ENCODE results near the gene SLC25A13. TPM values are rescaled to one million over a fixed set of nuclear protein-coding genes. Genes with fewer than 3 reads are reported as not detected.

SLC25A13 gene
- total and polyA plus RNA-seq, 9 of the 15 experiments (the other 6 are each of a cell fraction or from before 2014, with no cell fraction given), result 21.4 to 80.2 (median 58.7) TPM

- FAIRE-seq, result no peak
- intact Hi-C loops (cut with micrococcal nuclease), result no loop called here
- WGBS (ENCODE audit: insufficient coverage, low coverage, missing lambda C conversion rate), result 81% methylated on average over 1 of the region's 1 CpG
These were observed 20.9 kb downstream of the SLC25A13 start for GRCh38 chr7:96300986-96301385.

More at GRCh38 chr7:96300986-96301385, 20.9 kb downstream of the SLC25A13 start:
- BruUV-seq (replicated peaks), result no TSS peak
- in situ Hi-C loops (cut with MboI), result no loop called here
- ChIA-PET CTCF (ENCODE audit: low intra/inter-chr PET ratio) (no interaction called here), POLR2A (no interaction called here)
- peaks cover 14% of the 10 kb centered on the region for H4K20me1 ChIP-seq (replicated peaks; ENCODE audit: control insufficient read depth, insufficient read depth, low read length)
- no peaks in the 10 kb centered on the region; the same call in 1 of the 2 replicates for H3K9me3 ChIP-seq (replicated peaks; ENCODE audit: control insufficient read depth, insufficient read depth, low read depth, low read length)
- H3K36me3 ChIP-seq (ENCODE audit: control insufficient read depth, insufficient read depth, low read length), result peaks cover 5% of the 10 kb centered on the region; the same call in 2 of the 3 replicates
- H3K9me1 ChIP-seq (ENCODE audit: control insufficient read depth, insufficient read depth, low read length), result no peaks in the 10 kb centered on the region
- peaks cover 81% of the 10 kb centered on the region for H3K79me2 ChIP-seq (ENCODE audit: control insufficient read depth, insufficient read depth, low read length)
- H3K9ac ChIP-seq (ENCODE audit: insufficient read depth in 1 of 2, low read depth in 2 of 2, low read length in 2 of 2), result no peak overlapping the region
- no peaks in the 10 kb centered on the region for H3K27me3 ChIP-seq (ENCODE audit: control insufficient read depth in 2 of 2, insufficient read depth in 2 of 2, low read length in 2 of 2)
- H3K4me3 ChIP-seq, result no peak overlapping the region
- no peak for DNase-seq (ENCODE audit: extremely low read depth in 1 of 4, low spot score in 3 of 4)
- no peak overlapping the region for H3K27ac ChIP-seq (ENCODE audit: extremely low read depth, low read depth, low read length)
- no peak overlapping the region for H3K4me2 ChIP-seq (ENCODE audit: insufficient read depth, low read length)
- H3K4me1 ChIP-seq (replicated peaks in 1 of 2; ENCODE audit: control insufficient read depth in 2 of 2, insufficient read depth in 2 of 2, low read length in 2 of 2), result peaks cover 0 to 40% of the 10 kb centered on the region in 2 experiments; a peak in 4 of 5 replicates
- TF ChIP-seq ATF2 (CRISPR knock-in tag; IDR thresholded peaks at IDR 0.05) (no peak), ZNF133 (CRISPR knock-in tag; IDR thresholded peaks at IDR 0.05) (no peak), ADNP (tag; IDR thresholded peaks at IDR 0.05) (no peak), ZNF717 (CRISPR knock-in tag; IDR thresholded peaks at IDR 0.05) (no peak), TRIM25 (IDR thresholded peaks at IDR 0.05; ENCODE audit: borderline replicate concordance) (no peak), JUNB (CRISPR knock-in tag; conservative IDR thresholded peaks at IDR 0.05) (no peak), DDX20 (tag; IDR thresholded peaks at IDR 0.05; ENCODE audit: low read depth) (no peak), HDAC6 (IDR thresholded peaks at IDR 0.05; ENCODE audit: low read depth, low read length) (no peak), TBL1XR1 (IDR thresholded peaks at IDR 0.05; ENCODE audit: low read length in 2 of 2) (no peak), EWSR1 (IDR thresholded peaks at IDR 0.05; ENCODE audit: borderline replicate concordance, low read depth, partially characterized antibody) (no peak), ZEB2 (IDR thresholded peaks at IDR 0.05) (no peak), MAFF (IDR thresholded peaks at IDR 0.05; ENCODE audit: low read length) (no peak), RAD51 (IDR thresholded peaks at IDR 0.05; ENCODE audit: borderline replicate concordance, low read depth) (no peak), FIP1L1 (IDR thresholded peaks at IDR 0.05; ENCODE audit: low read depth, low read length, poor library complexity, severe bottlenecking) (no peak), KAT2B (IDR thresholded peaks at IDR 0.05; ENCODE audit: low read depth, low read length) (no peak), ERF (CRISPR knock-in tag; IDR thresholded peaks at IDR 0.05) (no peak)
- ATAC-seq, result no peak
- H2AFZ ChIP-seq (ENCODE audit: low read depth, low read length), result no peak overlapping the region

Measured in K562 (cell line).